AG10803 (cell line): ENCODE measurements around the gene KISS1R.

Experiments used
- DNase-seq: peaks from one replicate; pipeline ENCODE4 v3.0.0; 2010; ENCODE audit warnings: low read depth
- H3K4me3 ChIP-seq: 2 replicates; pipeline ENCODE4 v1.5.1; 2011; ENCODE audit warnings: mild to moderate bottlenecking, low read length, control low read depth
- TF ChIP-seq, protein P1 (sequence below): conservative IDR thresholded peaks from 2 replicates; pipeline ENCODE4 v1.5.1; 2011; ENCODE audit warnings: mild to moderate bottlenecking, low read length, control low read depth, inconsistent platforms

KISS1R gene

DNA sequence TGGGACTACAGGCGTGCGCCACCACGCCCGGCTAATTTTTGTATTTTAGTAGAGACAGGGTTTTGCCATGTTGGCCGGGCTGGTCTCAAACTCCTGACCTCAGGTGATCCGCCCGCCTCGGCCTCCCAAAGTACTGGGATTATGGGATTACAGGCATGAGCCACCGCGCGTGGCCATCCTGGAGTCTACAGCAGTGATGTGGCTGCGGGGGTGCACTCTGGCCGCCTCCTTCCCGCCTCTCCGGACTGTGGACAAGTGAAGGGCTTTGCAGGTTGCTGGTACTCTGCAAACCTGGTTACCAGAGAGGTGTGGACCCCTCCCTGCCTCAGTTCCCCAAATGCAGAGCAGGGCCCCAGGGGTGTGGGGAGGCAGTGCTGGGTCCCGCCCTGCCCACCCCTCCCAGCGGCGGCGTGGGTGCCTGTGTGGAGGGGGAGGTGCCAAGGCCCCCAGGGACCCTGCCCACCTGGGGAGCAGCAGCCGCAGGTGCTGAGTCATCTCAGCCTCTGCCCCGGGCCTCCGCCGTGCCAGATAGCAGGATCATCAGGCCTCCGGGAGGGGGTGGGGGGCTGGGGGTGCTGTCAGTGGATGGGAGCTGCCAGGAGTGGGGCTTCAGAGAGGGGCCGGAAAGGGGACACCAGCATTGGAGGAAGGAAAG, 31.8 kb downstream of the KISS1R start:
- no peak overlapping the region for H3K4me3 ChIP-seq
- TF ChIP-seq, protein P1, sequence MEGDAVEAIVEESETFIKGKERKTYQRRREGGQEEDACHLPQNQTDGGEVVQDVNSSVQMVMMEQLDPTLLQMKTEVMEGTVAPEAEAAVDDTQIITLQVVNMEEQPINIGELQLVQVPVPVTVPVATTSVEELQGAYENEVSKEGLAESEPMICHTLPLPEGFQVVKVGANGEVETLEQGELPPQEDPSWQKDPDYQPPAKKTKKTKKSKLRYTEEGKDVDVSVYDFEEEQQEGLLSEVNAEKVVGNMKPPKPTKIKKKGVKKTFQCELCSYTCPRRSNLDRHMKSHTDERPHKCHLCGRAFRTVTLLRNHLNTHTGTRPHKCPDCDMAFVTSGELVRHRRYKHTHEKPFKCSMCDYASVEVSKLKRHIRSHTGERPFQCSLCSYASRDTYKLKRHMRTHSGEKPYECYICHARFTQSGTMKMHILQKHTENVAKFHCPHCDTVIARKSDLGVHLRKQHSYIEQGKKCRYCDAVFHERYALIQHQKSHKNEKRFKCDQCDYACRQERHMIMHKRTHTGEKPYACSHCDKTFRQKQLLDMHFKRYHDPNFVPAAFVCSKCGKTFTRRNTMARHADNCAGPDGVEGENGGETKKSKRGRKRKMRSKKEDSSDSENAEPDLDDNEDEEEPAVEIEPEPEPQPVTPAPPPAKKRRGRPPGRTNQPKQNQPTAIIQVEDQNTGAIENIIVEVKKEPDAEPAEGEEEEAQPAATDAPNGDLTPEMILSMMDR, result no peak
- DNase-seq, result no peak

DNA sequence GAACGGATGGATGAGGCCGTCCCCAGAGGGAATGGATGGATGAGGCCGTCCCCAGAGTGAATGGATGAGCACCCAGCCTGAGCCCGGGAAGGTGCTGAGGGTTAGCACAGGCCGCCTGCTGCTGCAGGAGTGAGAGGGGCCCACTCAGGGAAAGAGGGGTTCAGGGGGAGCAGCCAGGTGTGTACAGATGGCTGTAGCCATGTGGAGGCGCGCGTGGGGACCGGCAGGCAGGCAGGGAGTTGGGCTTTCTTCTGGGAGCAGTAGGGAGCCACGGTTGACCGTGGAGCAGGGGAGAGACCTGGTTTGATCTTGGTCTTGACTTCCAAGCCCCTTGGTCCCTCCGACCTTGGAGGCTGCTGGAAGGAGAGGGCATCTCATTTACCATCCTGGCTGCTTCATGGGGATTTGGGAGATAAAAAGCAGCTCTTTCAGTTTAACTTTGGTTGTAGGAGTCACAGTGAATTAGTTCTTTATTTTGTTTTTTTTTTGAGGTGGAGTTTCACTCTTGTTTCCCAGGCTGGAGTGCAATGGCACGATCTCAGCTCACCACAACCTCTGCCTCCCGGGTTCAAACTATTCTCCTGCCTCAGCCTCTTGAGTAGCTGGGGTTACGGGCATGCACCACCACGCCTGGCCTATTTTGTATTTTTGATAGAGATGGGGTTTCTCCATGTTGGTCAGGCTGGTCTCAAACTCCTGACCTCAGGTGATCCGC, 33.4 kb downstream of the KISS1R start:
- H3K4me3 ChIP-seq, result no peak overlapping the region
- no peak for DNase-seq
- TF ChIP-seq, protein P1, result no peak

DNA sequence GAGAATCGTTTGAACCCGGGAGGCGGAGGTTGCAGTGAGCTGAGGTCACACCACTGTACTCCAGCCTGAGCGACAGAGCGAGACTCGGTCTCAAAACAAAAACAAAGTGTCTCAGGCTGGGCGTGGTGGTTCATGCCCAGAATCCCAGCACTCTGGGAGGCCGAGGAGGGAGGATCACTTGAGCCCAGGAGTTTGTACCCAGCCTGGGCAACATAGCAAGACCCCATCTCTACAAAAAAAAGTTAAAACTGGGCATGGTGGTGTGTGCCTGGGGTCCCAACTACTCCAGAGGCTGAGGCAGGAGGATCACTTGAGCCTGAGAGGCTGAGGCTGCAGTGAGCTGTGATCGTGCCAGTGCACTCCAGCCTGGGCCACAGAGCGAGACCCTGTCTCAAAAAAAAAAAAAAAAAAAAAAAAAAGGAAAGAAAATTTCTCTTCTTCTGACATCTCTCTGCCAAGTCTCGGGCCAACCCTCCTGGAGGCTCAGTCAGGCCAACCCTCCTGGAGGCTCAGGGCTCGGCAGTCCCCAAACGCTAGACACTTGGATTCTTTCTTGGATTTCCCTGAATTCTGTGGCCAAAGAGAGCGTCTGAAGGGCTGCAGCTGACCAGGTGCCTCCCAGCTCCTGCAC, 35.0 kb downstream of the KISS1R start:
- TF ChIP-seq, protein P1, result no peak
- H3K4me3 ChIP-seq, result no peak overlapping the region
- no peak for DNase-seq

DNA sequence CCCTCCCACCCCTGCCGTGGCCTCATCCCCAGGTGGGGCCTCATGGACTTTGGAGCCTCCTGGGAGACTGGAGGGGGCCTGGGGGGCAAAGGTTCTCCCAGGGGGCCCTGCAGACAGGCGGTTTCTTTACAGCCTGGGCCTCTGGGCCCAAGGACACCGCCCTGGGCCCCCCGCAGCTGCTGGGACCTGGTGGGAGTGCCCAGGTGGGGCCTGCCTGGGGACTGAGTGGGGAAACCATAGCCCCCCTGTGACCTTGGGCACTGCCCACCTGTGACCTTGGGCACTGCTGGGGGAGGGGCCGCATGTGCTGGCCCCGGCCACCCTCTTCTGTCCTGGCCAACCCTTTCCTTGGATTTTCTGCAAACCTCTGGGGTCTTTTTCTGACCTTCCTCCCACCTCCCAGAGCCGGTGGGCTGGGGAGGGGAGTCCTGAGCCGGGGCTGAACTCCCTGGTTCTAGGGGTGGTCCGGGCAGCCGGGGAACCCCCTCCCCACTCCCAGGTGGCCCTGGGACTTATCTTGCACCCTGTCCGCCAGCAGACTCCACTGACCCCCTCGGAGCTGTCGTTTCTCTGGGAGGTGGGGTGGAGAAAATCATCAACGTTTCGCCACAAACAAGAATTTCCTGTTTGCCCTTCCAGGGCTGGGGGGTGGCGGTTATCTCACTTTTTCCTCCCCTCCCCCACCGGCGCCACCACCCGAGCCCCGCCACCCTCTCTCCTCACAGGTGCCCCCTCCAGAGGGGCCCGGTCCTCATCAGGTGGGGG, 35.7 kb downstream of the KISS1R start:
- TF ChIP-seq, protein P1, result no peak
- no peak for DNase-seq
- H3K4me3 ChIP-seq, result no peak overlapping the region

DNA sequence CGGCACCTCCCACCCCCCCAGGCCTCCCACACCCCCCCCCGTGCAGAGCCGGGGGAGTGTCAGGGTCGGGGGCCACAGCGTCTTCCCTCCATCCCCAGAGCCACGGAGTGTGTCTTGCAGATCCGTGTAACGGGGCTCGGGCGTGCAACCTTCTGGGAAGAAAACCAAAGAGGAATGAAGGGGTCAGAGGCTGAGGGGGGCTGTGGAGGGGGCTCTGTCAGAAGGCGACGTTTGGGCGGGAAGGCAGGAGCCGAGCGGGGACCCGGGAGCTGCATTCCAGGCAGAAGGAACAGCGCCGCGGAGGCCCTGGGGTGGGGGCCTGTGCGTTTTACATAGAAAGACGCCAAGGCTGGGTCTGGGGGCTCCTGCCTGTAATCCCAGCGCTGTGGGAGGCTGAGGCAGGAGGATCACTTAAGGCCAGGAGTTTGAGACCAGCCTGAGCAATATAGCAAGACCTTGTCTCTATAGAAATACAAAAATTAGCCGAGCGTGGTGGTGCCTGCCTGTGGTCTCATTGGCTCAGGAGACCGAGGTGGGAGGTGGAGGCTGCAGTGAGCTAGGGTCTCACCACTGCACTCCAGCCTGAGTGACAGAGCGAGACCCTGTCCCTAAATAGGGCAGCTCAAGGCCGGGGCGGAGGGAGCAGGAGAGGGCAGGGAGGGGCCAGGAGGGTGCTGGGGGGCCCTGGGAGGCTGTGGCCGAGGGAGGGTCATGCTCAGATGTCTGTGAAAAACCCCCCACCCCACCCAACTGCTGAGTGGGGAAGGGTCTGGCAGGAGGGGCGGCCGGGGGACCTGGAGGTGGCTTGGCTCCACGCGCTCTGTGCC, 36.5 kb downstream of the KISS1R start:
- DNase-seq, result no peak
- H3K4me3 ChIP-seq, result no peak overlapping the region
- TF ChIP-seq, protein P1, result no peak

DNA sequence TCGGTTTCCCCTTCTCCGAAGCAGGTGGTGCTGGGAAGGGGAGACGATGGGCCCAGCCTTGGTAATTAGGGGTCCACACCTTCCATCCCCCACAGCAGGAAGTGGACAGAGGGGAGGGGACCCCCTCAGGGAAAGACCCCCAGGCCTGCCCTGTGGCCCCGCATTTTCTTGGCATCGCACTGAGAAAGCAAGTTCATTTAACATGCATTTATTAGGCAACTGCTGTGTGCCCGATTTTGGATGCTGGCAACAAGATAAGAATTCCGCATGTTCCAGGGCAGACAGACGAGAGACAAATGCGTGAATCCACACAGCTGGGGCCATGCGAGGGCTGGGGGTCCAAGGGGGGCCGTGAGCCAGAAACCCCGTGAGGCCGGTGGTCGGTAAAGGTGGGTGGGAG, 37.1 kb downstream of the KISS1R start:
- H3K4me3 ChIP-seq, result no peak overlapping the region
- TF ChIP-seq, protein P1, result no peak

More for the DNA sequence above, 37.1 kb downstream of the KISS1R start:
- no peak for DNase-seq
